Lung (tissue), 12 donors: ENCODE data around the gene SLC37A1. TPM values are rescaled to one million over a fixed set of nuclear protein-coding genes. Genes with fewer than 3 reads are reported as not detected.

Experiments used
- ATAC-seq: fragments of 200-7000 bp; cut with Tn5 transposase; one replicate; pipeline ENCODE4 v1.9.1; 2020; ENCODE audit warnings: moderate number of reproducible peaks; ENCODE audit not compliant: insufficient read depth, low FRiP score
- DNase-seq, 3 donors: peaks; one replicate each; pipeline ENCODE4 v3.0.0-alpha.2; 2013 to 2017
- H3K27ac ChIP-seq, 2 donors: one replicate each; pipeline ENCODE4 v1.5.1; 2013; ENCODE audit warnings: mild to moderate bottlenecking in 2 of 2, moderate library complexity in 2 of 2, control low read depth in 1 of 2, inconsistent platforms in 1 of 2, low read depth in 1 of 2, low read length in 1 of 2
- H3K27me3 ChIP-seq, 3 donors: one replicate each; pipeline ENCODE4 v1.5.1; 2013; ENCODE audit warnings: low read length in 2 of 3; ENCODE audit not compliant: control insufficient read depth in 3 of 3, insufficient read depth in 3 of 3
- H3K36me3 ChIP-seq, 4 donors: one replicate each; pipeline ENCODE4 v1.5.1; 2013; ENCODE audit warnings: low read length in 4 of 4, mild to moderate bottlenecking in 1 of 4, moderate library complexity in 1 of 4; ENCODE audit not compliant: control insufficient read depth in 4 of 4, insufficient read depth in 4 of 4
- H3K4me1 ChIP-seq, 5 donors: one replicate each; pipeline ENCODE4 v1.5.1; 2013; ENCODE audit warnings: low read length in 5 of 5, mild to moderate bottlenecking in 2 of 5, moderate library complexity in 1 of 5; ENCODE audit not compliant: control insufficient read depth in 5 of 5, insufficient read depth in 5 of 5
- H3K4me3 ChIP-seq: one replicate; pipeline ENCODE4 v1.5.1; 2013; ENCODE audit warnings: mild to moderate bottlenecking, control low read depth, moderate library complexity
- H3K9ac ChIP-seq, 2 donors: one replicate each; pipeline ENCODE4 v1.5.1; 2013; ENCODE audit warnings: low read length in 2 of 2, control low read depth in 1 of 2; ENCODE audit not compliant: insufficient read depth in 1 of 2
- H3K9me3 ChIP-seq, 4 donors: one replicate each; pipeline ENCODE4 v1.5.1; 2013; ENCODE audit warnings: low read length in 3 of 4, mild to moderate bottlenecking in 1 of 4, moderate library complexity in 1 of 4; ENCODE audit not compliant: control insufficient read depth in 4 of 4, insufficient read depth in 3 of 4
- CTCF ChIP-seq: IDR thresholded peaks from 2 replicates; pipeline ENCODE4 v1.5.1; 2012; ENCODE audit warnings: mild to moderate bottlenecking; ENCODE audit errors: control extremely low read depth, extremely low read depth
- whole genome bisulfite sequencing, 2 donors: extraction: QIAGEN DNeasy Blood & Tissue Kit; methylation state at CpG; one replicate each; pipeline ENCODE4 v1.1.7; 2013; 5-methylcytosine and 5-hydroxymethylcytosine counted together
- polyA plus RNA-seq, 2 donors: library from polyadenylated mRNA; stranded (reverse); fragments of 200-250 nt; gene quantifications; one replicate each; pipeline ENCODE4 v1.2.1, GENCODE V29; 2013
- total RNA-seq, 2 donors: library from RNA; depleted of rRNA in 1 of 2; stranded (reverse); fragments of >200 nt in 1 of 2; gene quantifications; one replicate each; pipeline ENCODE4 v1.2.1, GENCODE V29; 2014 to 2021
- donor health status: control.
- donor health status: control.
- donor health status: Bipolar disorder and iron deficiency.
- donor health status: healthy.
- donor health status: DM: yes; HTN: yes; CAD: no.

Gene SLC37A1
- total and polyA plus RNA-seq, 4 donors = 13.3 to 29.5 (median 19.6) TPM

- Histone ChIP-seq H3K9me3 (no peaks in the 10 kb centered on the region), H3K36me3 (peaks cover 0 to 10% (median 0%) of the 10 kb centered on the region in 4 donors), H3K4me1 (peaks cover 0 to 16% (median 0%) of the 10 kb centered on the region in 5 donors), H3K27me3 (no peaks in the 10 kb centered on the region), H3K27ac (no peak overlapping the region), H3K4me3 (no peak overlapping the region), H3K9ac (no peak overlapping the region)
- no peak for ATAC-seq
- TF ChIP-seq CTCF = no peak
- 90 to 96% methylated on average over 11 of the region's 11 CpGs for WGBS, 2 donors
- no peak for DNase-seq
Measured at GRCh38 chr21:42584296-42584641, 70.6 kb downstream of the SLC37A1 start.

DNA sequence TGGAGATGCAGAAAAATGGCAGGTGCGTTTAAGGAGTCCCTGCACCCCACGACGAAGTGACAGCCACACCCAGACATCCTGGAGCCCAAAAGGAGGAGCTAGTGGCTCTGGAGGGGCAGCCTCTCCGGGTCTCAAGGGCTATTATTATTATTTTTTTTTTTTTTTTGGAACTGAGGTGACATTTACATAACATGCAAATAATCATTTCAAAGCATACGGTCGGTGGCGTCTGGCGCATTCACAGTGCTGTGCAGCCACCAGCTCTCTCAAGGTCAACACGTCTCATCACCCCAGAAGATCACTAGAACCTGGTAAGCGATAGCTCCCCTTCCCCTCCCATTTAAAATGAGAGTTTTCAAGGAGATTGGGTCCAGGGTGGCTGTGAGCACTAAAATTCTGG lies 72.2 kb downstream of the SLC37A1 start:
- no peaks in the 10 kb centered on the region for H3K27me3 ChIP-seq
- no peak overlapping the region for H3K27ac ChIP-seq
- 65 to 83% methylated on average over 10 of the region's 10 CpGs for WGBS, 2 donors
- no peak for DNase-seq
- H3K9me3 ChIP-seq = no peaks in the 10 kb centered on the region
- no peak for ATAC-seq
- H3K4me1 ChIP-seq = peaks cover 0 to 16% (median 0%) of the 10 kb centered on the region in 5 donors
- H3K36me3 ChIP-seq = peaks cover 0 to 1% (median 0%) of the 10 kb centered on the region in 4 donors
- no peak overlapping the region for H3K4me3 ChIP-seq
- TF ChIP-seq CTCF = no peak
- no peak overlapping the region for H3K9ac ChIP-seq

GRCh38 chr21:42586406-42586805 lies 72.8 kb downstream of the SLC37A1 start:
- Histone ChIP-seq H3K4me1 (peaks cover 0 to 12% (median 0%) of the 10 kb centered on the region in 5 donors), H3K27ac (no peak overlapping the region), H3K4me3 (no peak overlapping the region), H3K9me3 (no peaks in the 10 kb centered on the region), H3K9ac (no peak overlapping the region), H3K27me3 (no peaks in the 10 kb centered on the region), H3K36me3 (no peaks in the 10 kb centered on the region)
- no peak for ATAC-seq
- DNase-seq = no peak
- WGBS, 2 donors = 80 to 91% methylated on average over 15 to 19 of the region's 19 CpGs
- TF ChIP-seq CTCF = no peak

DNA sequence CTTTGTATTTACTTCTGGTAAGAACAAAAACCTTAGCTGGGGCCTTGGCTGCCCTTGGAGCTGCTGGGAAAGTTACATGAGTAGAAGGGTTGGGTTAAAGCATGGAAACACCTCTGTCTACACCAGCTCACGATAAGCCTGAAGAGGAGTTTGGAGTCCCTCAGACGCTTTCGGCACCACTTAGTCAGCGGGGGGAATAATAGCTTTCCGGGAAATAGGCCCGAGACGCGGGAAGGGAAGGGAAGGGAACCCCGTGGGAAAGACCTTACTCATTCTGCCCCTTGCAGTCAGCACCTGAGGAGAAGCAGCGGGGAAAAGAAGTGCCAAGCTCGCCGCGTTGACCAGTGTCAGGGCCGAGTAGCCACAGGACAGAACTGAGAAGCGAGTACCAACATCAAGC lies 73.4 kb downstream of the SLC37A1 start:
- H3K36me3 ChIP-seq = no peaks in the 10 kb centered on the region
- no peak for TF ChIP-seq CTCF
- H3K9me3 ChIP-seq = no peaks in the 10 kb centered on the region
- H3K9ac ChIP-seq = no peak overlapping the region
- DNase-seq (no peak), ATAC-seq (no peak)
- peaks cover 0 to 6% (median 0%) of the 10 kb centered on the region in 5 donors for H3K4me1 ChIP-seq
- H3K27me3 ChIP-seq = no peaks in the 10 kb centered on the region
- no peak overlapping the region for H3K4me3 ChIP-seq
- WGBS, 2 donors = 89 to 96% methylated on average over 15 of the region's 15 CpGs
- no peak overlapping the region for H3K27ac ChIP-seq
